DOHH2 (cell line): ENCODE data around the gene SEPTIN8.

ENCODE experiments used
- H3F3A ChIP-seq: fragments of 200-600 bp; sonication (generic), shearing (Covaris generic); 2 replicates; pipeline ENCODE4 v1.6.0; 2016; ENCODE audit warnings: antibody characterized with exemption, mild to moderate bottlenecking; ENCODE audit not compliant: control insufficient read depth, insufficient read depth
- H3K27ac ChIP-seq: fragments of 200-600 bp; sonication (generic); 2 replicates; pipeline ENCODE4 v1.5.1; 2014; ENCODE audit warnings: low read depth, mild to moderate bottlenecking, low read length, moderate library complexity
- H3K27me3 ChIP-seq: fragments of 200-600 bp; sonication (generic); 2 replicates; pipeline ENCODE4 v1.6.1; 2014; ENCODE audit warnings: mild to moderate bottlenecking, low read length, mixed read lengths; ENCODE audit not compliant: control insufficient read depth
- H3K36me3 ChIP-seq: fragments of 200-600 bp; sonication (generic); 2 replicates; pipeline ENCODE4 v1.6.1; 2014; ENCODE audit warnings: mild to moderate bottlenecking, low read length, moderate library complexity, mixed read lengths; ENCODE audit not compliant: control insufficient read depth
- H3K4me1 ChIP-seq: fragments of 200-600 bp; sonication (generic); 2 replicates; pipeline ENCODE4 v1.6.1; 2014; ENCODE audit warnings: mild to moderate bottlenecking, low read length, mixed read lengths; ENCODE audit not compliant: control insufficient read depth
- H3K4me2 ChIP-seq: fragments of 200-600 bp; sonication (generic); 2 replicates; pipeline ENCODE4 v1.6.0; 2014; ENCODE audit warnings: mild to moderate bottlenecking, low read length, moderate library complexity
- H3K4me3 ChIP-seq: fragments of 200-600 bp; sonication (generic); 2 replicates; pipeline ENCODE4 v1.5.1; 2014; ENCODE audit warnings: mild to moderate bottlenecking, low read length, mixed read lengths
- H3K79me2 ChIP-seq: fragments of 200-600 bp; sonication (generic); 2 replicates; pipeline ENCODE4 v1.6.1; 2014; ENCODE audit warnings: mild to moderate bottlenecking, low read length, mixed read lengths; ENCODE audit not compliant: control insufficient read depth
- H3K9me2 ChIP-seq: fragments of 200-600 bp; sonication (generic); replicated peaks from 2 replicates; pipeline ENCODE4 v1.6.1; 2014; ENCODE audit warnings: mild to moderate bottlenecking, low read length, mixed read lengths; ENCODE audit not compliant: control insufficient read depth
- H3K9me3 ChIP-seq: fragments of 200-600 bp; sonication (generic); 2 replicates; pipeline ENCODE4 v1.6.1; 2014; ENCODE audit warnings: antibody characterized with exemption, low read length, mixed read lengths; ENCODE audit not compliant: control insufficient read depth, insufficient read depth
- H4K20me1 ChIP-seq: fragments of 200-600 bp; sonication (generic); 2 replicates; pipeline ENCODE4 v1.6.0; 2014; ENCODE audit warnings: low read depth, mild to moderate bottlenecking, antibody characterized with exemption, low read length, moderate library complexity; ENCODE audit not compliant: control insufficient read depth, insufficient read depth
- EZH2phosphoT487 ChIP-seq: fragments of 200-600 bp; sonication (generic); IDR thresholded peaks from 2 replicates; pipeline ENCODE4 v1.6.1; 2017; ENCODE audit warnings: borderline replicate concordance, mild to moderate bottlenecking, antibody characterized with exemption, low read length, moderate library complexity, mixed read lengths
- TF ChIP-seq, protein P1 (sequence below): fragments of 200-600 bp; sonication (generic); IDR thresholded peaks from one replicate; pipeline ENCODE4 v1.5.1; 2014; ENCODE audit warnings: antibody characterized with exemption, mild to moderate bottlenecking, low read depth, low read length; ENCODE audit not compliant: poor library complexity, severe bottlenecking

The SEPTIN8 gene

DNA sequence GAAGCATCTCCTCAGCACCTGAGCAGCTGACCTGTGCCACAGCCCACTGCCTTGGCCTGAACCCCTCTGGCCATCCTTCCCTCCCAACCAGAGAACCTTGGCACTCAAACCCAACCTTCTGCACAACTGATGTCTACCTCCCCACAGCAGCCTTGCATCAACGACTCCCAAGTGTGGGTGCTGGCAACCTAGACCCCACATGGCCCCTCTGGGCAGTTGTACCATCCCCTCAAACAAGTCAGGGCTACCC is 10.3 kb downstream of the SEPTIN8 start:
- H3K79me2 ChIP-seq: no peaks in the 10 kb centered on the region
- no peak overlapping the region for H3K27ac ChIP-seq
- H3K36me3 ChIP-seq: no peaks in the 10 kb centered on the region
- no peak overlapping the region for H3K4me3 ChIP-seq
- no peaks in the 10 kb centered on the region for H3F3A ChIP-seq
- no peak for TF ChIP-seq EZH2phosphoT487
- TF ChIP-seq, protein P1, sequence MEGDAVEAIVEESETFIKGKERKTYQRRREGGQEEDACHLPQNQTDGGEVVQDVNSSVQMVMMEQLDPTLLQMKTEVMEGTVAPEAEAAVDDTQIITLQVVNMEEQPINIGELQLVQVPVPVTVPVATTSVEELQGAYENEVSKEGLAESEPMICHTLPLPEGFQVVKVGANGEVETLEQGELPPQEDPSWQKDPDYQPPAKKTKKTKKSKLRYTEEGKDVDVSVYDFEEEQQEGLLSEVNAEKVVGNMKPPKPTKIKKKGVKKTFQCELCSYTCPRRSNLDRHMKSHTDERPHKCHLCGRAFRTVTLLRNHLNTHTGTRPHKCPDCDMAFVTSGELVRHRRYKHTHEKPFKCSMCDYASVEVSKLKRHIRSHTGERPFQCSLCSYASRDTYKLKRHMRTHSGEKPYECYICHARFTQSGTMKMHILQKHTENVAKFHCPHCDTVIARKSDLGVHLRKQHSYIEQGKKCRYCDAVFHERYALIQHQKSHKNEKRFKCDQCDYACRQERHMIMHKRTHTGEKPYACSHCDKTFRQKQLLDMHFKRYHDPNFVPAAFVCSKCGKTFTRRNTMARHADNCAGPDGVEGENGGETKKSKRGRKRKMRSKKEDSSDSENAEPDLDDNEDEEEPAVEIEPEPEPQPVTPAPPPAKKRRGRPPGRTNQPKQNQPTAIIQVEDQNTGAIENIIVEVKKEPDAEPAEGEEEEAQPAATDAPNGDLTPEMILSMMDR: no peak
- H3K9me3 ChIP-seq: no peaks in the 10 kb centered on the region
- H4K20me1 ChIP-seq: no peaks in the 10 kb centered on the region
- H3K4me2 ChIP-seq: no peak overlapping the region
- H3K4me1 ChIP-seq: no peaks in the 10 kb centered on the region
- H3K27me3 ChIP-seq: peaks cover 4% of the 10 kb centered on the region
- H3K9me2 ChIP-seq: no peaks in the 10 kb centered on the region

DNA sequence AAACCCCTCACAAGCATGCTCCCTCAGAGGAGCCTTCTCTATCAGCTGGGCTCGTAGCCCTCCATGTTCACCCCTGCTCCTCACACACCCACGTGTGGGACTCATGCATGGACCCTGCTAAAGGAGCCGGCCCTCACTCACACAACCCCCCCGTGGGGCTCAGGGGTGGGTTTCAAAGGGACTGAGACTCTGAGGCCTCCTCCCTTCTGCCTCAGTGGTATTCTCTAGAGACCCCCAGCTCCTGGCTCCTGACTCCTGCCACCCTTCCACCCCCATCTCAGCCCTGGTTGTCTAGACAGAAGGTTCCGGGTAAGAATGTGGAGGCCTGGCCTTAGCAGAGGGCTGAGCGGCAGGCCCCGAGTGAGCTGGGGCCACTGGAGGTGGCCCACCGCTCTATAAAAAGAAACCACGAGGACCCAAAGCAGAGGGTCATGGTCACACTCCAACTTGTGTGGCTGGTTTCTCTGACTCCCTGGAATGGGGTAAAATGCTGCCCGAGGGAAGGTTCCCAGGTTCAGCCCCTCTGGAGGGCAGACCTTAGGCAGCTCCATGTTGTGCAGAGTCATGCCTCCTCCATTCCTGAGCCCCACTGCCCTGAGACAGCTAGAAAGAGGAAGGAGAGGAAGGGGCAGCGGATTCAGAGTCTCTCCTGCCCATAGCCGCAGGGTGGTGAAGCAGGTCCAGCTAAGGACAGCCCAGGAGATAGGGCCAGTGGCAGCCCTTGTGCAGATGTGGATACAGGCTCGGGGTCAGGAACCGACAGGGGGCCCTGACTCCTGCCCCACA is 10.8 kb downstream of the SEPTIN8 start:
- no peaks in the 10 kb centered on the region for H3K79me2 ChIP-seq
- H3K9me2 ChIP-seq: no peaks in the 10 kb centered on the region
- no peak overlapping the region for H3K4me2 ChIP-seq
- H3K4me3 ChIP-seq: no peak overlapping the region
- H4K20me1 ChIP-seq: no peaks in the 10 kb centered on the region
- no peaks in the 10 kb centered on the region for H3K4me1 ChIP-seq
- H3K27me3 ChIP-seq: peaks cover 4% of the 10 kb centered on the region
- no peaks in the 10 kb centered on the region for H3K9me3 ChIP-seq
- TF ChIP-seq, protein P1: no peak
- TF ChIP-seq EZH2phosphoT487: no peak
- no peak overlapping the region for H3K27ac ChIP-seq
- H3F3A ChIP-seq: no peaks in the 10 kb centered on the region
- H3K36me3 ChIP-seq: no peaks in the 10 kb centered on the region

DNA sequence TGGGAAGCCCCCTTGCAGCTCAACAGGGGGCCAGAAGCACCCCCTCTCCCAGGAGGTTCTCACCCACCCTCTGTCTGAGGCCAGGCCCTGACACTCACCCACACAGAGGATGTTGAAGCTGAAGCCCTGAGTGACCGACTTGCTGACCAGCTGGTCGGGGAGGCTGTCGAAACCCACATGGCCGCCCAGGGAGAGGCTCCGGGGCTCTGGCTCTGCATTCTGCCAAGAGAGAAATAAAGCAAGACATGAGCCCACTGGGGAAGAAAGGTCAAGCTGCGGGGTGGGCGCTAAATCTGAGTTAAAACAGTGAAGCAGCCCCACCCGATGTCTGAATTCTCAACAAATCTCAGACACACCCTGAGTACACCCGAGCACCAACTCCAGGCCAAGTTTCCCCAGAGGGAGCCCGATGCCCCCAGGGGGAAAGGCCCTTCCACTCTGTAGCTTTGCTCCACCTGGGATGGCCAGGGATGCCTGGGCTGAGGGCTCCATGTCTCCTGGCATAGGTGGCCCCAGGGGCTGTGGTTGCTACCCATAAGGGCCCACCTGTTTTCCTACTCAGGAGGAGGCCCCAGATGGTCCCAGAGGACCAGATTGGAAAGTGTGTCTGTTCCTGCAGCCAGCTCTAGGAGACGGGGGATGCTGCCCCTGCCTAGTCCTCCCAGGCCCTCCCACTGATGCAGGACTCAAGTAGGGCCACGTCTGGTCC is 11.6 kb downstream of the SEPTIN8 start:
- Histone ChIP-seq H4K20me1 (no peaks in the 10 kb centered on the region), H3K27me3 (peaks cover 4% of the 10 kb centered on the region), H3K36me3 (no peaks in the 10 kb centered on the region), H3K4me2 (no peak overlapping the region), H3K4me3 (no peak overlapping the region), H3K27ac (no peak overlapping the region), H3K9me2 (no peaks in the 10 kb centered on the region), H3K4me1 (no peaks in the 10 kb centered on the region), H3F3A (no peaks in the 10 kb centered on the region), H3K9me3 (no peaks in the 10 kb centered on the region), H3K79me2 (no peaks in the 10 kb centered on the region)
- TF ChIP-seq, protein P1: no peak
- TF ChIP-seq EZH2phosphoT487: no peak
